DMS153 treated with DMSO at 0.1 percent for 48 hours (cell line): Measurements from ENCODE around the gene TEKT4.
"Not testable (repeated sequence)": the region's sequence is repeated elsewhere in the genome, so short reads cannot be mapped to it uniquely, and the experiment has no call there.

Experiments used
- DNase-seq: peaks from one replicate; lab custom pipeline; 2025; ENCODE audit not compliant: unreplicated experiment; lab: John Stamatoyannopoulos, UW

Gene TEKT4

GRCh38 chr2:94871226-94872087 lies at the start of gene TEKT4:
Gene TEKT4, plus strand, starts transcription at chr2:94871430. Its CDS starts 150 bp downstream, at chr2:94871580.
- no peak for DNase-seq

GRCh38 chr2:94839224-94839623 lies 32.0 kb upstream of the TEKT4 start:
- not testable (repeated sequence) for DNase-seq

DNA sequence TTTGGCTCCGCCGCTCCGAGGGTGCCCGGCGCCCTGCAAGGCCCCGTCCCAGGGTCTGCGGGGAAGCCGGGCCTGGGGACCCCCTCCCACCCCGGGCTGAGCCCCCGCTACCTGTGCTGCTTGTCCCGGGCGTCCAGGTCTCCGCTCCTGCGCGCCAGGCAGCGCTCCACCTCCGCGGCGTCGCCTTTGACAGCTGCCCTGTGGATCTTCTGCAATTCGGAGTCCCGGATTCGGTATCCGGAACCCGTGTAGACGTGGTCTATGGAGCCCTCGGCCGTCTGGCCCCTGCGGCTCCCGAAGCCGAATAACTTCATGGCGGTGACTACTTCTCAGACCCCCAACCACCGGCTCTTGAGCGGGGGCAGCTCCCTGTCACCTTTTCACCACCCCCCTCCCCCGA lies 14.4 kb upstream of the TEKT4 start:
- not testable (repeated sequence) for DNase-seq

- peak; percentile 7 for DNase-seq
Measured at GRCh38 chr2:94857367-94858162, 13.7 kb upstream of the TEKT4 start.

DNA sequence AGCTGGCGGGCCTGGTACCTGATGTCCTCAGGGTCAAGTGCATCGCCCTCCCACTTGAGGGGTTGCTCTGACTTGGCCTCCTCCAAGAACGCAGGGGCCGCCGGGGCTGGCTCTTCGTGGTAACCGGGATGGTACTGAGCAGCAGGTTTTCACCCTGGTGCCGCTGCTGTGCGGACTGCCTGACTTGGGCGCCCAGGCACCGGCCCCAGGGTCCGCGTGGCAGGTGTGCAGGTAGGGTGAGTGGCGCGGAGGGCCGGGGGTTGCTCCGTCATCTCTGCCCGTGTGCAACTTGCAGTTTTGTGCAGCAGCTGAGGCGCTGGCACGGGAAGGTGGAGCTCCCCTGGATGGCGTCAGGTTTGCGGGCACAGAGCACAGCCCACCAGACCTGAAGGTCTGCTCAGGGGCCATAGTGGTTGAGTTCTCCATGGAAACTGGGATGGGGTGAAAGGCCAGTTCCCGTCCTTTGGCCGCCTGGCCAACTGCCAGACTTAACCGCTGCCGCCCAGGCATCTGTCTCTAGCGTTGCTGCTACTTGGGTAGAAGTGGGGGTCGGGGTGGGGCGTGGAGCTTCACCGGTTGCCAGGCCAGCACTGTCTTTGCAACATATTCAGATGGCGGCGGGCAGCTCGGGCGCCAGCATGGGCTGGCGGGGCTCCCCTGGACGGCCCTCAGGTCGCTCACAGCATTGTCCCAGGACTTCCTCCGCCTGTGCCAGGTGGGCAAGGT lies 12.9 kb upstream of the TEKT4 start:
- DNase-seq = not testable (repeated sequence)

GRCh38 chr2:94861308-94862152 lies 9.7 kb upstream of the TEKT4 start:
- DNase-seq = no peak

- DNase-seq = not testable (repeated sequence)
Measured at GRCh38 chr2:94862903-94863302, 8.3 kb upstream of the TEKT4 start.

GRCh38 chr2:94869131-94869530 lies 2.1 kb upstream of the TEKT4 start:
- no peak for DNase-seq

- DNase-seq = no peak
Measured at GRCh38 chr2:94869552-94870439, 1.4 kb upstream of the TEKT4 start.

DNA sequence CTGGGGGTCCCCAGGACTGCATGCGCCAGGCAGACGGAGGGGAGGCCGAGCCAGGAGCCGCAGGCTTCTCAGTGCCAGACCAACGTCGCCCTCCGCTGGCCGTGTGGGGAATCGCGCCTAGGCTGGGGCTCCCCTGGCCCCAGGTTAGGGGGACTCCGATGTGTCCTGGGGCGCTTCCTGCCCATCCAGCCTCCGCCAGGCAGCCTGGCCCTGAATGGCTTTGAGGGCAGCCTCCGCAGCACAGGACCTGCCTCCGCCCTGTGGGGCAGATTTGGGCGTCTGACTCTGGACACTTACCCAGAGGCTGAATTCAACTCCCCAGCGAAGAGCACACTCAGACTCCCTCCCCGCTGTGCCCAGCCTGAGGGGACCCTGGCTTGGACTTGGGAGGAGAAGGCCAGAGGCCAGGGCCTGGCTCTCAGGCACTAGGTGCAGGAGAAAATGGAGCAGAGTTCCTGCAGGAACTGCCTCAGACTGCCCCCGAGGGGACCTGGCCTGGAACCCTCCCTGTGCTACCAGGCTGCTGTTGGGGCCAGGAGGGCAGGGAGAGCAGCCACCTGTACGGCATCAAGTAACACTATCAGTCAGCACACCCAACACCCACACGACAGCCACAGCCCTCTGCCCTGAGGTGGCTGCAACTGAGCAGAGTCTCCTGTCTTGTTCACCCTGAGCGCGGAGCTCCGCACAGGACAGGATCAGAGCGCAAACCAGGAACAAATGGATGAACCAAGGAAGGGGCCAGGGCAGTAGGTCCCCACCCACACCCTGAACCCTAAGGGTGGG lies 597 bp upstream of the TEKT4 start:
- DNase-seq = no peak

DNA sequence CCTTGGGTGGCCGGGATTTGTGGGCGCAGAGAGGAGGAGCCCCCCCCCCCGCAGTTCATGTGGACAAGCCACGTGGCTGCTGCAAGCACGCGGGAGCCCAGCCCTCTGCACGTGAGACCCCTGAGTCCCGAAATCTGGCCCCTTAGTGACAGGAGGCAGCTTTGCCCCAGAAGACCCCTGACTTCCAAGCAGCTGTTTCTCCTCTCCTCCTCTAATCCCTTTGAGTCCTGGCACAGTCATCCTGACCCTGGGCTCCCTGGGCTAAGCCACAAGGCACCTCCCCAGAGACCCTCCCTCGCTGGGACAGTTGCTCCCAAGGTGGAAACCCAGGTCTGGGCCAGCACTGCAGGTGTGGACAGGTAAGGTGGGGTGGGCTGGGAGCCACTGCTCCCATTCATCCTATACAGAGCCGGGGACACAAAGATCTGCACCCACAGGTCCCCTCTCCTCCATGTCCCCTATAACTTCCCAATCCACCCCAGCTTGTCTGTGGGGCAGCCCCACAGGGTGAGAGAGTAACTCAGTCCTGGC lies 923 bp downstream of the TEKT4 start:
- DNase-seq = no peak

GRCh38 chr2:94872676-94873361 lies 1.6 kb downstream of the TEKT4 start:
- no peak for DNase-seq

GRCh38 chr2:94873362-94874276 lies 2.4 kb downstream of the TEKT4 start:
- no peak for DNase-seq

GRCh38 chr2:94874277-94874997 lies 3.2 kb downstream of the TEKT4 start:
- DNase-seq = no peak

DNA sequence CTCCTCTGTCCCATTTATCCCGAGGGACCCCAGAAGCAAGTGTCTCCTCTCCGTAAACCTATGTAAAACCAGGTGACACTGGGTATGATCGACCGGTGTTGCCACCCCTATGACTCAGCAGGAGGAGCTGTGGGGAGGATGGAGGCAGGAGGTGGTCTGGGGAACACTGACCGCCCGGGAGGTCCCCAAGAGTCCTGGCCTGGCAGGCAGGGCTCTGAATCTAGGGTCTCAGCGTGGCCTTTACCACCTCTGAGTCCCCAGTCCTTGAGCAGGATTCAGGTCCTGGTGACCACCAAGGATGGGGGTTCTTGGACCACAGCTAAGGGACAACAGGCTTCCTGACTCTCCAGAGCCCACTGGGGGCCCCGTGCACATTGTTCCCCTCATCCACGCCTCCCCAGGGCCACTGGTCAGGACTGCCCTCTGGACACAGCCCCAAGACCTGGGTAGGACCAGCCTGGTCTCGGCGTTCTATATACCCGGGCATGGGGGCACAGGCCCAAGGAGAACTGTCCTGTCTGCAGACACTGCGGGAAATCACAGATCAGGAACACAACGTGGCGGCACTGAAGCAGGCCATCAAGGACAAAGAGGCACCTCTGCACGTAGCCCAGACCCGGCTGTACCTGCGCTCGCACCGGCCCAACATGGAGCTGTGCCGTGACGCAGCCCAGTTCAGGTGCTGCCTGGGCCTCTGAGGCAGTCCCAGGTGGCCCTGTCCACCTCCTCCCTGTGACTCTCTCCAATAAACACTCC lies 4.0 kb downstream of the TEKT4 start:
- DNase-seq = no peak
